MM.1S (cell line): Measurements from ENCODE around the gene PITX3.

Experiments
- DNase-seq: peaks from one replicate; pipeline ENCODE4 v3.0.0-alpha.2; 2015
- H2AFZ ChIP-seq: fragments of 300-600 bp; sonication (generic); 2 replicates; pipeline ENCODE4 v1.6.0; 2016; ENCODE audit warnings: antibody characterized with exemption, low read length
- H3F3A ChIP-seq: fragments of 300-600 bp; sonication (generic); 2 replicates; pipeline ENCODE4 v1.6.1; 2016; ENCODE audit warnings: mild to moderate bottlenecking, antibody characterized with exemption, low read length, moderate library complexity, mixed read lengths; ENCODE audit not compliant: insufficient read depth
- H3K27ac ChIP-seq: fragments of 300-600 bp; sonication (generic); 2 replicates; pipeline ENCODE4 v1.5.1; 2016; ENCODE audit warnings: mild to moderate bottlenecking, low read length
- H3K27me3 ChIP-seq: fragments of 300-600 bp; sonication (generic); replicated peaks from 2 replicates; pipeline ENCODE4 v1.6.0; 2016; ENCODE audit warnings: low read length; ENCODE audit not compliant: insufficient read depth
- H3K36me3 ChIP-seq: fragments of 300-600 bp; sonication (generic); replicated peaks from 2 replicates; pipeline ENCODE4 v1.6.1; 2016; ENCODE audit warnings: mild to moderate bottlenecking, low read length, mixed read lengths; ENCODE audit not compliant: insufficient read depth
- H3K4me1 ChIP-seq: fragments of 300-600 bp; sonication (generic); 2 replicates; pipeline ENCODE4 v1.6.1; 2016; ENCODE audit warnings: low read length, mixed read lengths
- H3K4me2 ChIP-seq: fragments of 300-600 bp; sonication (generic); 2 replicates; pipeline ENCODE4 v1.6.0; 2016; ENCODE audit warnings: low read depth, low read length
- H3K4me3 ChIP-seq: fragments of 300-600 bp; sonication (generic); 2 replicates; pipeline ENCODE4 v1.5.1; 2016; ENCODE audit warnings: low read length, mixed read lengths
- H3K79me2 ChIP-seq: fragments of 300-600 bp; sonication (generic); 2 replicates; pipeline ENCODE4 v1.6.1; 2016; ENCODE audit warnings: mixed run types, low read length, mixed read lengths
- H3K9ac ChIP-seq: fragments of 300-600 bp; sonication (generic); 2 replicates; pipeline ENCODE4 v1.6.1; 2016; ENCODE audit warnings: low read length, mixed read lengths
- H3K9me2 ChIP-seq: fragments of 300-600 bp; sonication (generic); replicated peaks from 2 replicates; pipeline ENCODE4 v1.6.1; 2016; ENCODE audit warnings: mild to moderate bottlenecking, low read length, mixed read lengths; ENCODE audit not compliant: insufficient read depth
- H3K9me3 ChIP-seq: fragments of 300-600 bp; sonication (generic); replicated peaks from 2 replicates; pipeline ENCODE4 v1.6.1; 2016; ENCODE audit warnings: mild to moderate bottlenecking, low read length, mixed read lengths; ENCODE audit not compliant: insufficient read depth
- H4K20me1 ChIP-seq: fragments of 300-600 bp; sonication (generic); 2 replicates; pipeline ENCODE4 v1.6.1; 2016; ENCODE audit warnings: mild to moderate bottlenecking, low read length, moderate library complexity, mixed read lengths; ENCODE audit not compliant: insufficient read depth
- EZH2 ChIP-seq: fragments of 300-600 bp; sonication (generic); optimal IDR thresholded peaks from 2 replicates; pipeline ENCODE3; 2017; ENCODE audit warnings: low read depth, mild to moderate bottlenecking, antibody characterized with exemption, low read length, mixed read lengths
- EZH2phosphoT487 ChIP-seq: fragments of 300-600 bp; sonication (generic); IDR thresholded peaks from 2 replicates; pipeline ENCODE4 v1.6.1; 2018; ENCODE audit warnings: antibody characterized with exemption, low read length
- TF ChIP-seq, protein P1 (sequence below): fragments of 300-600 bp; sonication (generic); IDR thresholded peaks from 2 replicates; pipeline ENCODE4 v1.5.1; 2016; ENCODE audit warnings: antibody characterized with exemption, low read length, mixed read lengths

The PITX3 gene

DNA sequence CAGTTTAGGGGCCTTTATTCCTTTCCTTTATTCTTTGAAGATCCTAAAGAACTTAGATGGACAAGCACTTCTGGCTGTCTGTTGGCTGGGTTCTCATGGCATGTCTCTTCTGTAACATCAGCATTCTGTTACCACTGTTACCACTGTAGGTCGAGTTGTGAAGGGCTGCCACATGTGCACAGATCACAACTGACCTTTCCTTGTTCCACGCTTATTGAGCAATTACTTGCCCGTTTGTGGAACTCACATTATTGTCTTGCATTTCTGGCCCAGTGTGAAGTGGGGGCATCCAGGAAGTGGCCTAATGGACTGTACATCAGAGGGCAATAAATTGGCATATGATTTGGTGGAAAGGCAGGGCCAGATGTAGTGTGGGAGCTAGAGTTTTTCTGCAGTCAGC is 27.7 kb upstream of the PITX3 start:
- H3K4me2 ChIP-seq = no peak overlapping the region
- H3K4me1 ChIP-seq = no peaks in the 10 kb centered on the region
- no peak overlapping the region for H2AFZ ChIP-seq
- peaks cover 89% of the 10 kb centered on the region for H3K79me2 ChIP-seq
- DNase-seq = no peak
- no peaks in the 10 kb centered on the region for H3K9me2 ChIP-seq
- H3K4me3 ChIP-seq = no peak overlapping the region
- no peaks in the 10 kb centered on the region for H3K9me3 ChIP-seq
- no peak overlapping the region for H3K27ac ChIP-seq
- peaks cover 7% of the 10 kb centered on the region; the same call in 1 of the 2 replicates for H4K20me1 ChIP-seq
- H3K9ac ChIP-seq = no peak overlapping the region
- TF ChIP-seq EZH2phosphoT487 (no peak), EZH2 (no peak)
- TF ChIP-seq, protein P1, sequence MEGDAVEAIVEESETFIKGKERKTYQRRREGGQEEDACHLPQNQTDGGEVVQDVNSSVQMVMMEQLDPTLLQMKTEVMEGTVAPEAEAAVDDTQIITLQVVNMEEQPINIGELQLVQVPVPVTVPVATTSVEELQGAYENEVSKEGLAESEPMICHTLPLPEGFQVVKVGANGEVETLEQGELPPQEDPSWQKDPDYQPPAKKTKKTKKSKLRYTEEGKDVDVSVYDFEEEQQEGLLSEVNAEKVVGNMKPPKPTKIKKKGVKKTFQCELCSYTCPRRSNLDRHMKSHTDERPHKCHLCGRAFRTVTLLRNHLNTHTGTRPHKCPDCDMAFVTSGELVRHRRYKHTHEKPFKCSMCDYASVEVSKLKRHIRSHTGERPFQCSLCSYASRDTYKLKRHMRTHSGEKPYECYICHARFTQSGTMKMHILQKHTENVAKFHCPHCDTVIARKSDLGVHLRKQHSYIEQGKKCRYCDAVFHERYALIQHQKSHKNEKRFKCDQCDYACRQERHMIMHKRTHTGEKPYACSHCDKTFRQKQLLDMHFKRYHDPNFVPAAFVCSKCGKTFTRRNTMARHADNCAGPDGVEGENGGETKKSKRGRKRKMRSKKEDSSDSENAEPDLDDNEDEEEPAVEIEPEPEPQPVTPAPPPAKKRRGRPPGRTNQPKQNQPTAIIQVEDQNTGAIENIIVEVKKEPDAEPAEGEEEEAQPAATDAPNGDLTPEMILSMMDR = no peak
- H3K36me3 ChIP-seq = no peaks in the 10 kb centered on the region
- H3F3A ChIP-seq = no peaks in the 10 kb centered on the region
- no peaks in the 10 kb centered on the region for H3K27me3 ChIP-seq

DNA sequence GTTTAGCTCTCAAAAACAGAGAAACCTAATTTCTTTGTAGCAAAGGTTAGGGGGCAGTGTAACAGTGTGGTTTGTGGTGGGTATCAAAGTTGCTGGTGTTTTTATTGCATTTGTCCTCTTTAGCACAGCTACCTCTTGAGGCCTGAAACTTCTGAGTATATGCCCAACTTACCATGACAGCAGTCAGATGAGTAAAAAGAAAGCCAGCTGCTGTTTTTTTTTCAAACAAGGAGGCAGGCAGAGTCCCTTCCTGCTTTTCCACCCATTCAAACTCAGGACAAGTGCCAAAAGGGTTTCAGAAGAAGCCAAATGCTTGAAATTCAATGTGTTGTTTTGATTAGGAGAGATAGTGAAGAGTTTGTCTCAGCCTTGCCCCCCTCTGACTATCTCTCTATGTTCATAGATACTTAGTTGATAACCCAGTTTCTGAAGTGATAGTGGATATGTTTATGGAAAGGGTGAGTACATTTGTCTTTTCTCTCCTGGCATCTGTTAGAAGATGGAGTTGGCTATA is 27.1 kb upstream of the PITX3 start:
- peaks cover 7% of the 10 kb centered on the region; the same call in 1 of the 2 replicates for H4K20me1 ChIP-seq
- no peak overlapping the region for H3K27ac ChIP-seq
- H2AFZ ChIP-seq = no peak overlapping the region
- no peaks in the 10 kb centered on the region for H3K27me3 ChIP-seq
- DNase-seq = no peak
- H3K79me2 ChIP-seq = peaks cover 89% of the 10 kb centered on the region
- no peaks in the 10 kb centered on the region for H3K9me2 ChIP-seq
- H3K4me1 ChIP-seq = no peaks in the 10 kb centered on the region
- no peak overlapping the region for H3K9ac ChIP-seq
- TF ChIP-seq EZH2 (no peak), EZH2phosphoT487 (no peak)
- TF ChIP-seq, protein P1 = no peak
- H3K4me3 ChIP-seq = no peak overlapping the region
- H3K36me3 ChIP-seq = no peaks in the 10 kb centered on the region
- H3K4me2 ChIP-seq = no peak overlapping the region
- H3F3A ChIP-seq = no peaks in the 10 kb centered on the region
- H3K9me3 ChIP-seq = no peaks in the 10 kb centered on the region

DNA sequence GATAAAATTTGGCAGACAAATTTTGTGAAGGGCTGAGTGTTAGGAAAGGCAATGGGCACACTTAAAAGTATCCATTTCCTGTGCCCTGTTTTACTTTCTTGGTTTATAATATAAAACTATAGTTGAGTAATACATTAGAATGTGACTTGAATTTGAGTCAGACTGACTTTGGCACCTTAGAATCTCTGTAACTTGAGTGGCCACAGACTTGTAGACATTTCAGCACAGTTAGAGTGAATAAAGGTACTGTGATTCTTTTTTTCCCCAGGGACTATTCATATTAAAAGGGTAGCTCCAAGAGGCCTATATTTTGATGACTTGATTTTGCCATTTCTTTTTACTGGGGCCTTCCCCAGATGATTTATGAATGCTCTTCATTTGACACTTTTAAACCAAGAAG is 26.4 kb upstream of the PITX3 start:
- no peaks in the 10 kb centered on the region for H3F3A ChIP-seq
- no peak for DNase-seq
- H3K27ac ChIP-seq = no peak overlapping the region
- H3K4me2 ChIP-seq = no peak overlapping the region
- TF ChIP-seq EZH2phosphoT487 = no peak
- TF ChIP-seq, protein P1 = no peak
- H3K9me3 ChIP-seq = no peaks in the 10 kb centered on the region
- H4K20me1 ChIP-seq = peaks cover 7% of the 10 kb centered on the region; the same call in 1 of the 2 replicates
- H3K9ac ChIP-seq = no peak overlapping the region
- H3K4me1 ChIP-seq = no peaks in the 10 kb centered on the region
- H3K27me3 ChIP-seq = no peaks in the 10 kb centered on the region
- H2AFZ ChIP-seq = no peak overlapping the region
- peaks cover 90% of the 10 kb centered on the region for H3K79me2 ChIP-seq
- no peaks in the 10 kb centered on the region for H3K36me3 ChIP-seq
- no peak overlapping the region for H3K4me3 ChIP-seq
- no peaks in the 10 kb centered on the region for H3K9me2 ChIP-seq
